Neutrophil (primary cell): ENCODE measurements around the gene LRMDA.

Experiments
- H3K27ac ChIP-seq: fragments of 200-600 bp; sonication (generic); 2 replicates; pipeline ENCODE4 v1.5.1; 2016; ENCODE audit warnings: mild to moderate bottlenecking, moderate library complexity
- H3K27me3 ChIP-seq: fragments of 200-600 bp; sonication (generic); 2 replicates; pipeline ENCODE4 v1.6.0; 2016; ENCODE audit warnings: mild to moderate bottlenecking
- H3K36me3 ChIP-seq: fragments of 200-600 bp; sonication (generic); 2 replicates; pipeline ENCODE4 v1.5.1; 2017
- H3K4me1 ChIP-seq, 2 experiments: fragments of 200-600 bp in 1 of 2; sonication (generic) in 1 of 2; 1 replicate in 1 of 2; 2 replicates in 1 of 2; pipeline versions ENCODE4 v1.5.1 to v1.6.1; 2013 to 2016; ENCODE audit warnings: low read depth in 1 of 2, low read length in 1 of 2, mild to moderate bottlenecking in 1 of 2, moderate library complexity in 1 of 2; ENCODE audit not compliant: control insufficient read depth in 1 of 2, insufficient read depth in 1 of 2
- H3K4me3 ChIP-seq, 2 experiments: fragments of 200-600 bp in 1 of 2; sonication (generic) in 1 of 2; 1 replicate in 1 of 2; 2 replicates in 1 of 2; pipeline ENCODE4 v1.5.1; 2013 to 2016; ENCODE audit warnings: low read depth in 1 of 2, low read length in 1 of 2, mild to moderate bottlenecking in 1 of 2, moderate library complexity in 1 of 2
- H3K9me3 ChIP-seq: fragments of 200-600 bp; sonication (generic); 2 replicates; pipeline ENCODE4 v1.5.1; 2016
- CTCF ChIP-seq: fragments of 200-600 bp; sonication (generic); IDR thresholded peaks from 2 replicates; pipeline ENCODE4 v1.5.1; 2016; ENCODE audit warnings: antibody characterized with exemption

The LRMDA gene

DNA sequence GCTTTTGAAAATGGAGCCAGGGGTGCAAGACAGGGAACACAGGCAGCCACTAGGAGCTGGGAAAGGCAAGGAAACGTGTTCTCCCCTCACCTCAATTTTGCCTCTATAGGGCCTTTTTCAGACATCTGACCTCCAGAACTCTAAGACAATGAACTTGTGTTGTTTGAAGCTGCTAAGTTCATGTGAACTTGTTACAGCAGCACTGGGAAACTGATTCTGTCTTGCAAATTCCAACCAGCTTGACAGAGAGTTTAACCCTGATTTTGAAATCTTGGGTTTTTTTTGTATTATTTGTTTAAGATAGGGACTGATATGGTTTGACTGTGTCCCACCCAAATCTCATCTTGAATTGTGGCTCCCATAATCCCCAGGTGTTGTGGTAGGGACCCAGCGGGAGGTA lies 852.9 kb downstream of the LRMDA start:
- H3K36me3 ChIP-seq: no peaks in the 10 kb centered on the region
- H3K4me1 ChIP-seq: peaks cover 0 to 6% of the 10 kb centered on the region in 2 experiments
- H3K27me3 ChIP-seq: peaks cover 8% of the 10 kb centered on the region
- H3K4me3 ChIP-seq: no peak overlapping the region
- H3K9me3 ChIP-seq: no peaks in the 10 kb centered on the region
- TF ChIP-seq CTCF: no peak
- H3K27ac ChIP-seq: no peak overlapping the region

GRCh38 chr10:76285012-76285411 lies 853.6 kb downstream of the LRMDA start:
- Histone ChIP-seq H3K4me3 (no peak overlapping the region), H3K27ac (no peak overlapping the region), H3K9me3 (no peaks in the 10 kb centered on the region), H3K27me3 (peaks cover 8% of the 10 kb centered on the region), H3K36me3 (no peaks in the 10 kb centered on the region), H3K4me1 (peaks cover 0 to 6% of the 10 kb centered on the region in 2 experiments)
- TF ChIP-seq CTCF: no peak

- Histone ChIP-seq H3K4me3 (no peak overlapping the region), H3K9me3 (no peaks in the 10 kb centered on the region), H3K4me1 (peaks cover 0 to 6% of the 10 kb centered on the region in 2 experiments), H3K27me3 (peaks cover 8% of the 10 kb centered on the region), H3K36me3 (no peaks in the 10 kb centered on the region), H3K27ac (no peak overlapping the region)
- no peak for TF ChIP-seq CTCF
These were observed 854.1 kb downstream of the LRMDA start for GRCh38 chr10:76285515-76285914.

DNA sequence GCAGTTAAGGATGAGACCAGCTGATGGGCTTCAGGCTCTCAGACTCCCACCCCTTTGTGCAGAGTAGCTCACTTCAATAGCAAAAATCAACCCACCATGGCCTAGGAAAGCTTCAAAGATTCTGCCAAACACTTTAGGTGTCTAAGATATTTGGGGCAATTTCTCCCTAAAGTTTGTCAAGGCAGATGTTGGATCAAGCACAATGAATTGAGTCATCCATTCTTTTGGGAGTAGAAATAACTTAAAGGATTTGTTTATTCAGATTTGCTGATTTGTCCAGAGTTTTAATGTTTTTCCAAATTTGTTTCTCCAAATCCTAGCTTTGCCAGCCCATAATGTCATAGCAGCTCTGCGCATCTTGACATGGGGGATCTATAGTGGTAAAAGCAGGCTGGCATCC lies 855.1 kb downstream of the LRMDA start:
- H3K4me1 ChIP-seq: peaks cover 0 to 6% of the 10 kb centered on the region in 2 experiments
- H3K9me3 ChIP-seq: no peaks in the 10 kb centered on the region
- no peak for TF ChIP-seq CTCF
- H3K27ac ChIP-seq: no peak overlapping the region
- no peaks in the 10 kb centered on the region for H3K36me3 ChIP-seq
- H3K4me3 ChIP-seq: no peak overlapping the region
- peaks cover 8% of the 10 kb centered on the region for H3K27me3 ChIP-seq

- H3K27me3 ChIP-seq: no peaks in the 10 kb centered on the region
- no peak overlapping the region for H3K27ac ChIP-seq
- peaks cover 0 to 6% of the 10 kb centered on the region in 2 experiments for H3K4me1 ChIP-seq
- H3K36me3 ChIP-seq: no peaks in the 10 kb centered on the region
- TF ChIP-seq CTCF: no peak
- no peak overlapping the region for H3K4me3 ChIP-seq
- H3K9me3 ChIP-seq: no peaks in the 10 kb centered on the region
These were observed 856.4 kb downstream of the LRMDA start for GRCh38 chr10:76287856-76288255.

- no peaks in the 10 kb centered on the region for H3K36me3 ChIP-seq
- no peak overlapping the region for H3K4me3 ChIP-seq
- no peaks in the 10 kb centered on the region for H3K27me3 ChIP-seq
- no peak overlapping the region for H3K27ac ChIP-seq
- H3K4me1 ChIP-seq: peaks cover 0 to 4% of the 10 kb centered on the region in 2 experiments
- H3K9me3 ChIP-seq: no peaks in the 10 kb centered on the region
- TF ChIP-seq CTCF: no peak
These were observed 859.8 kb downstream of the LRMDA start for GRCh38 chr10:76291175-76291574.
